ENCODE measurements around the gene TBC1D4.
"Not testable (repeated sequence)": the region's sequence is repeated elsewhere in the genome, so short reads cannot be mapped to it uniquely, and the experiment has no call there.

TBC1D4 gene

DNA sequence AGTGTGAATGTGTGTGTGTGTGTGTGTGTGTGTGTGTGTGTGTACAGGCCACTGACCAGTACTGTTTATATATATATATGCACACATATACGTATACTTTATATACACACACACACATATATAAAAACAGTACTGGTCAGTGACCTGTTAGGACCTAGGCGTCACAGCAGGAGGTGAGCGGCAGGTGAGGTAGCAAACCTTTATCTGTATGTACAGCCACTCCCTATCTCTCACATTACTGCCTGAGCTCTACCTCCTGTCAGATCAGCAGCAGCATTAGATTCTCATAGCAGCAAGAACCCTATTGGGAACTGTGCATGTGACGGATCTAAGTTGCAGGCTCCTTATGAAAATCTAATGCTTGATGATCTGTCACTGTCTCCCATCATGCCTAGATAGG, 34.5 kb downstream of the TBC1D4 start:
- Mint-ChIP-seq H3K27ac (no peak overlapping the region), H3K27me3 (peaks cover 4% of the 10 kb centered on the region), H3K9me3 (no peaks in the 10 kb centered on the region), H3K4me1 (ENCODE audit: low read depth) (no peaks in the 10 kb centered on the region), H3K4me3 (no peak overlapping the region), H3K36me3 (ENCODE audit: low read depth) (no peaks in the 10 kb centered on the region)
- DNase-seq: no peak

GRCh38 chr13:75446874-75447273, 35.1 kb downstream of the TBC1D4 start:
- H3K36me3 Mint-ChIP-seq (ENCODE audit: low read depth): no peaks in the 10 kb centered on the region
- no peak overlapping the region for H3K4me3 Mint-ChIP-seq
- H3K4me1 Mint-ChIP-seq (ENCODE audit: low read depth): no peaks in the 10 kb centered on the region
- no peak for DNase-seq
- no peaks in the 10 kb centered on the region for H3K27me3 Mint-ChIP-seq
- H3K27ac Mint-ChIP-seq: no peak overlapping the region
- no peaks in the 10 kb centered on the region for H3K9me3 Mint-ChIP-seq

- Mint-ChIP-seq H3K9me3 (no peaks in the 10 kb centered on the region), H3K4me1 (ENCODE audit: low read depth) (no peaks in the 10 kb centered on the region), H3K27me3 (no peaks in the 10 kb centered on the region), H3K27ac (no peak overlapping the region), H3K36me3 (ENCODE audit: low read depth) (no peaks in the 10 kb centered on the region), H3K4me3 (no peak overlapping the region)
- DNase-seq: no peak
Measured at GRCh38 chr13:75445717-75446499, 36.1 kb downstream of the TBC1D4 start.

DNA sequence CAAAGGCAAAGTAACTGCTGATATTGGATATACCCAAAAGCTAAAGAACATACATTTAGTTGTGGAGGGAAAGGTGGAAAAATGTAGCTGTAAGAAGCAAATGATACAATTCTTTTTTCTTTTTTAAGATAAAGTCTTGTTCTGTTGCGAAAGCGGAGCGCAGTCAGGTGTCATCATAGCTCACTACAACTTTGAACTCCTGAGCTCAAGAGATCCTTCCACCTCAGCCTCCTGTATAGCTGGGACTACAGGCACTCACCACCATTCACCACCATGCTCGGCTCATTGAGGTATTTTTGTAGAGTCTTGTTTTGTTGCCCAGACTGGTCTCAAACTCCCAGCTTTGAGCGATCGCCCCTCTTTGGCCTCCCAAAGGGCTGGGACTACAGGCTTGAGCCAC, 38.0 kb downstream of the TBC1D4 start:
- no peaks in the 10 kb centered on the region for H3K4me1 Mint-ChIP-seq (ENCODE audit: low read depth)
- no peak overlapping the region for H3K27ac Mint-ChIP-seq
- no peaks in the 10 kb centered on the region for H3K27me3 Mint-ChIP-seq
- no peak for DNase-seq
- no peaks in the 10 kb centered on the region for H3K9me3 Mint-ChIP-seq
- H3K36me3 Mint-ChIP-seq (ENCODE audit: low read depth): no peaks in the 10 kb centered on the region
- H3K4me3 Mint-ChIP-seq: no peak overlapping the region

DNA sequence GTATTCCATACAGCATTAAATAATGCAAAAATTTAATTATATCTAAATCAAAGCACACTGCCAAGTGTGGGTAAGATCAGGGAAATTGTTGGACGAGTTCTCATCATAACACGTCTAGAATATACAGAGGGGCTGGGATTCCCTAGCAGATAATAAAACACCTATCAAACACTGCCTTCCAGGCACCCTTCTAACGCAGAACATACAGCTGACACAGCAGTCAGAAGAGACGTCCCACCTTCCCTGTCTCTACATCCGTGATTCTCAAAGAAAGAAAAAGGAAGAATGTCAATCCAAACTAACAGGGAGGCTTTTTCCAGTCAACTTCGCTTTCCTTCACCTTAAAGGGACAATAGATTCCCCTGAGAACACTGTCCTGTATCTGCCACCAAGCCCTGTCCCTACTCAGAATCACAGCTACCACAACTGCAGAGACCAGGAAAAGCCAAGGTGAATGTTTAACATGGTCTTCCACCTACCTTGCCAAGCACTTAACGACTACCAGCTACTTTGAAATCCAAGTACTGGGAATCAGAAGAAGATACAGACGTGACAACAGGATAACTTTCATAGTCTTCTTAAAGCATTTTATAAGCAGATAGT, 38.5 kb downstream of the TBC1D4 start:
- Mint-ChIP-seq H3K27me3 (no peaks in the 10 kb centered on the region), H3K9me3 (no peaks in the 10 kb centered on the region), H3K36me3 (ENCODE audit: low read depth) (no peaks in the 10 kb centered on the region), H3K4me3 (no peak overlapping the region), H3K27ac (no peak overlapping the region), H3K4me1 (ENCODE audit: low read depth) (no peaks in the 10 kb centered on the region)
- DNase-seq: no peak

GRCh38 chr13:75442736-75443234, 39.2 kb downstream of the TBC1D4 start:
- Mint-ChIP-seq H3K27ac (no peak overlapping the region), H3K4me3 (no peak overlapping the region), H3K36me3 (ENCODE audit: low read depth) (no peaks in the 10 kb centered on the region), H3K4me1 (ENCODE audit: low read depth) (no peaks in the 10 kb centered on the region), H3K27me3 (no peaks in the 10 kb centered on the region), H3K9me3 (no peaks in the 10 kb centered on the region)
- no peak for DNase-seq

GRCh38 chr13:75440100-75440499, 41.9 kb downstream of the TBC1D4 start:
- H3K4me1 Mint-ChIP-seq (ENCODE audit: low read depth): no peaks in the 10 kb centered on the region
- no peaks in the 10 kb centered on the region for H3K36me3 Mint-ChIP-seq (ENCODE audit: low read depth)
- no peak overlapping the region for H3K4me3 Mint-ChIP-seq
- H3K27ac Mint-ChIP-seq: no peak overlapping the region
- no peaks in the 10 kb centered on the region for H3K27me3 Mint-ChIP-seq
- H3K9me3 Mint-ChIP-seq: no peaks in the 10 kb centered on the region
- DNase-seq: no peak

DNA sequence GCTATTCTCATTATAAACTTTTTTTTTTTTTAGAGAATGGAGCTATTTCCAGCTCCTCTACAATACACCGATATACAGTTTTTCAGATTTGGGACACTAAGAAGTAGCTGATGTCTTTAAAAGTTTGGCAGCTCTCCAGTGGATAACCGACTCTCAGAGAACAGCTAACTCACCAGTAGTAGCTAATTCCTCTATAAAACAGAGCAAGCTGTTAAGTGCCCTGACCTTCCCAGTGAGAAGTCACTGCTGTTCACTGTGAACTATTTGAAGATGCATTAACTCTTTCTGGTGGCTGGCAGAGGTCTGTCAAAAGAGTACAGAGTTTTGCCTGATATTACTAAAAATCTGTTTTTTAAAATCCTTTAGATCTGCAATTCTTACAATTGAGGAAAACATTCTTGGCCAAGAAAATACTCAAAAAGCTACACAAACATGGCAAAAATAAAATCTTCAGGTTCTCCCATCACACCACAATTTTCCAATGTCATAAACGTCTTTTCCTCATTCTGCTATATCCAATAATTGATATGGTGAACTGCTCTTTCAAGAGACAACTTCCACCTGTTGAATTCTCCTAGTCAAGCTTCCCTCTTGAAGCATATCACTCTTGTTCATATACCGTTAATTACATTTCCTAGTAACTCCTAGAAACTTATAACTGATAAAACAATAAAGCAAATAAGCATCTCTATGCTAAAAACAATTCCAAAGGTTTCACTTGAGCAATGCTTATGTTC, 44.2 kb downstream of the TBC1D4 start:
- H3K27ac Mint-ChIP-seq: no peak overlapping the region
- H3K4me1 Mint-ChIP-seq (ENCODE audit: low read depth): no peaks in the 10 kb centered on the region
- no peak for DNase-seq

GRCh38 chr13:75434126-75434525, 47.8 kb downstream of the TBC1D4 start:
- not testable (repeated sequence) for H3K9me3 Mint-ChIP-seq; H3K36me3 Mint-ChIP-seq (ENCODE audit: low read depth); H3K4me1 Mint-ChIP-seq (ENCODE audit: low read depth); H3K27ac Mint-ChIP-seq; H3K4me3 Mint-ChIP-seq; DNase-seq
- peaks cover 12% of the 10 kb centered on the region for H3K27me3 Mint-ChIP-seq

More for the DNA sequence above, 44.2 kb downstream of the TBC1D4 start:
- no peak overlapping the region for H3K4me3 Mint-ChIP-seq
- H3K9me3 Mint-ChIP-seq: no peaks in the 10 kb centered on the region
- H3K36me3 Mint-ChIP-seq (ENCODE audit: low read depth): no peaks in the 10 kb centered on the region
- no peaks in the 10 kb centered on the region for H3K27me3 Mint-ChIP-seq

DNA sequence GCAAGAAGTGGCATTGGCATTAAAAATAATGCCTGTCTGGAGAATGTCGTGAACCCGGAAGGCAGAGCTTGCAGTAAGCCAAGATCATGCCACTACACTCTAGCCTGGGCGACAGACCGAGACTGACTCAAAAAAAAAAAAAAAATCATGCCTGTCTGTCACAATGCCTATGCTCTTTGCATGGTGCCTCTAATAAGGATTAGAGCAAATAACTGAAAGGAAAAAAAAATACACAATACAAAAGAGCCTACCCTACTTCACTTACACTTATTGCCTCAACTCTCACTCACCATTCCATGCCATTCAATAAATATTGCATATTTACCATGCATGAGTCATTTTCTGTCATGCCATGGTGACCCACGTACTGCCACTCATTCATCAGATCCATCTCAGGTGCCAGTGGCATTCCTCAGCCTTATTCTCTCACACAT, 49.1 kb downstream of the TBC1D4 start:
- DNase-seq: no peak
- no peaks in the 10 kb centered on the region for H3K9me3 Mint-ChIP-seq
- no peak overlapping the region for H3K27ac Mint-ChIP-seq
- no peaks in the 10 kb centered on the region for H3K4me1 Mint-ChIP-seq (ENCODE audit: low read depth)
- no peaks in the 10 kb centered on the region for H3K36me3 Mint-ChIP-seq (ENCODE audit: low read depth)
- H3K27me3 Mint-ChIP-seq: peaks cover 22% of the 10 kb centered on the region
- H3K4me3 Mint-ChIP-seq: no peak overlapping the region

- no peak overlapping the region for H3K27ac Mint-ChIP-seq
- no peaks in the 10 kb centered on the region for H3K36me3 Mint-ChIP-seq (ENCODE audit: low read depth)
- no peaks in the 10 kb centered on the region for H3K4me1 Mint-ChIP-seq (ENCODE audit: low read depth)
- peaks cover 25% of the 10 kb centered on the region for H3K27me3 Mint-ChIP-seq
- H3K4me3 Mint-ChIP-seq: no peak overlapping the region
- H3K9me3 Mint-ChIP-seq: no peaks in the 10 kb centered on the region
- no peak for DNase-seq
Measured at GRCh38 chr13:75432045-75432444, 49.9 kb downstream of the TBC1D4 start.

DNA sequence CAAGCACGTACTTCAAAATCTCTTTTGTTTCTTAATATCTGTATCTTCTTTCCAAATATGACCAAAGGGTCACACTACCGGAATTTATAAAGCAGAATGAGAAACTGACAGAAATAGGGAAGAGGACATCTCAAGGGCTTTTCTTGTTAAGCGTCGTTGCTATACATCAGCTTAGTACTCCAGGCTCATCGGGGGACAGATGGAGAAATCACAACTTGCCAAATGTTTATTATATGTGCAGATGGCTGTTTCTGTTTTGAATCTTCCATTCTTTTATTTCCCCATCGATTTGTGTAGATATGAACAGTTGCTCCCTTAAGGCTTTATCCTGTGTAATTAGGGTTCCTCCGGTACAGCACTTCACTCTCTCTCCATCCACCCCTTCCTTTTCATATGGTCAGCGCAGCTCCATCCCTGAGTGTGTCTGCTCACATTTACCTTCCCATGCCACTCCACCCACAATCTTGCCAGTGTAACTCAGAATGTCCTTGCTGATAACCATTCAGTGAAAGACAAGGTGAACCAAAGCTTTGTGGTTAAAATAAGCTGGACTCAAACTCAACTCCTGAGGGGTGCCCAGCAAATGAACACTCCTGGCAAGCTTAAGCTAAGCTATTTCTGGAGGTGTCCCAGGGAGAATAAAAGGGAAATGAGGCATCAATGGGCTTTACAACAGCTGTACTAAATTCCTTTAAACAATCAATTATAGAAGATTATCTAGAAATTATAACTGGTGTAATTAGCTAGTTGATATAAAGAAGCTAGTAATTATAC, 51.3 kb downstream of the TBC1D4 start:
- DNase-seq: no peak
- H3K4me1 Mint-ChIP-seq (ENCODE audit: low read depth): no peaks in the 10 kb centered on the region
- H3K27me3 Mint-ChIP-seq: peaks cover 28% of the 10 kb centered on the region
- H3K4me3 Mint-ChIP-seq: no peak overlapping the region
- no peaks in the 10 kb centered on the region for H3K36me3 Mint-ChIP-seq (ENCODE audit: low read depth)
- H3K9me3 Mint-ChIP-seq: no peaks in the 10 kb centered on the region
- no peak overlapping the region for H3K27ac Mint-ChIP-seq

GRCh38 chr13:75426421-75426820, 55.5 kb downstream of the TBC1D4 start:
- no peaks in the 10 kb centered on the region for H3K36me3 Mint-ChIP-seq (ENCODE audit: low read depth)
- no peak for DNase-seq
- H3K27ac Mint-ChIP-seq: no peak overlapping the region

DNA sequence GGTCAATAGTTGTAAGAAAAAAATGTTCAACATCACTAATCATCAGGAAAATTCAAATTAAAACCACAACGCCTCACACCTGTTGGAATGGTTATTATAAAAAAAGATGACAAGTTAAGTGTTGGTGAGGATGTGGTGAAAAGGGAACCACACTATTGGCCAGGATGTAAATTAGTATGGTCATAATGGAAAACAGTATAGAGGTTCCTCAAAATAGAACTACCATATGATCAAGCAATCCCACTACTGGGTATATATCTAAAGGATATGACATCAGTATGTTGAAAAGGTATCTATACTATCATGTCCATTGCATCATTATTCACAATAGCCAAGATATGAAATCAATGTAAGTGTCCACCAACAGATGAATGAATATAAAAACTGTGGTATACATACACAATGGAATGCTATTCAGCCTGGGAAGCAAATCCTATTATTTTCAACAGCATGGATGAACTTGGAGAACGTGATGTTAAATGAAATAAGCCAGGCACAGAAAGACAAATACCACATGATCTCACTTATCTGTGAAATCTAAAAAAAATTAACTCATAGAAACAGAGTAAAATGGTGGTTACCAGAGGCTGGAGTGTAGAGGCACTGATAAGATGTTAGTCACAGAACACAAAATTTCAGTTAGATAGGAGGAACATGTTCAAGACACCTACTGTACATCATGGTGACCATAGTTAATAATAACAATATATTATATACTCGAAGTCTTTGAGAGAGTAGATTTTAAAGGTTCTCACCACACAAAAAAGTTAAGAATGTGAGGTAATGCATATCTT, 56.6 kb downstream of the TBC1D4 start:
- no peak overlapping the region for H3K27ac Mint-ChIP-seq
- no peak overlapping the region for H3K4me3 Mint-ChIP-seq
- H3K36me3 Mint-ChIP-seq (ENCODE audit: low read depth): no peaks in the 10 kb centered on the region
- DNase-seq: no peak
- H3K9me3 Mint-ChIP-seq: no peaks in the 10 kb centered on the region
- peaks cover 33% of the 10 kb centered on the region for H3K27me3 Mint-ChIP-seq
- H3K4me1 Mint-ChIP-seq (ENCODE audit: low read depth): peaks cover 1% of the 10 kb centered on the region

More at GRCh38 chr13:75426421-75426820, 55.5 kb downstream of the TBC1D4 start:
- Mint-ChIP-seq H3K4me1 (ENCODE audit: low read depth) (peaks cover 1% of the 10 kb centered on the region), H3K9me3 (no peaks in the 10 kb centered on the region), H3K27me3 (peaks cover 34% of the 10 kb centered on the region), H3K4me3 (no peak overlapping the region)
